OCI-M2 (cell line): Measurements from ENCODE around the gene EYS.

Experiments used
- DNase-seq: peaks from one replicate; lab custom pipeline; 2025; ENCODE audit not compliant: unreplicated experiment; lab: John Stamatoyannopoulos, UW

EYS gene

DNA sequence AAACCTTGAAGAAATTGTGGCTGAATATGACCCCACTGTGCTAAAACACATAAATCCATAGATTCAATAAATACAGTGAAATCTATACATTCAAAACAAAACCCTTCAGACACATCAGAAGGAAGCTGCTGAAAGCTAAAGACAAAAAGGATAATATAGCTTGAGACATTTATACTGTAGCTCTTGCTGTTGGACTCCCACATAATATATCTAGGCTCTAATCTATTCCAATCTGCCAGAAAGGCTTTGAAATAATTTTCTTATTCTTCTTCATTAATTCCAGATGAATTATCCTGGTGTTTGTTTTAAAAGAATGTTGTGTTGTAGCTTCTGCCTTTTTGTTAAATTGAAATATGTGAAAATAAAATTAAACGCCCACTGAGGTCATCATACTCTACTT lies 454.0 kb downstream of the EYS start:
- DNase-seq: no peak

GRCh38 chr6:65248101-65248610 lies 458.9 kb downstream of the EYS start:
- DNase-seq: no peak

DNA sequence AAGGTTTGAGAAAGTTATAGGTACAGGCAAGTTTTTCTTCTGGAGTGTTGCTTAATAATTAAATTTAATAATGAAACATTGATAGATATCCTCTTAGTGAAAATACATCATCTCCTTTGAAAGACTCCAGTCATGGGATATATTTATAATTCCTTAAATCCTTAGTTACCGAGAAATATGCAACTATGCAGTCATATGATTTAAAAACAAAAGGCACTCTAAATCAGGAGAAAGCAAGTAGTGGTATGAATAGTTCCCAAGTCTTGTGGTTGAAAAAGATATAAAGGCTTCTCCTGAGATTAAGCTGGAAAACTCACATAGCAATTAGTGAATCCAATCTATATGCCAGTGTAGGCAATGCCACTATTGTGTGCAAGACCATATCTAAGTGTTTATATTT lies 475.4 kb downstream of the EYS start:
- DNase-seq: no peak

- no peak for DNase-seq
Measured at GRCh38 chr6:65229825-65230224, 477.2 kb downstream of the EYS start.

DNA sequence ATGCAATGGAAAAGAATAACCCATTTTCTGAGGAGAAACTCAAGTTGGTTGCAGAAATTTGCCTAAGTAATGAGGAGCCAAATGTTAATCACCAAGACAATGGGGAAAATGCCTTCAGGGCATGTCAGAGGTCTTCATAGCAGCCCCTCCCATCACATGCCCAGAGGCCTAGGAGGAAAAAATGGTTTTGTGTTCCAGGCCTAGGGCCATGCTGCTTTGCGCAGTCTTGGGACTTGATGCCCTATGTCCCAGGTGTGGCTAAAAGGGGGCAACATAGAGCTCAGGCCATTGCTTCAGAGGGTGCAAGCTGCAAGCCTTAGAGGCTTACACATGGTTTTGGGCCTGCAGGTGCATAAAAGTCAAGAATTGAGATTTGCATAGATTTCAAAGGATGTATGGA lies 485.9 kb downstream of the EYS start:
- no peak for DNase-seq

- DNase-seq: no peak
Measured at GRCh38 chr6:65202738-65203137, 504.3 kb downstream of the EYS start.

GRCh38 chr6:65199683-65200082 lies 507.3 kb downstream of the EYS start:
- DNase-seq: no peak

- DNase-seq: no peak
Measured at GRCh38 chr6:65199121-65199520, 507.9 kb downstream of the EYS start.

DNA sequence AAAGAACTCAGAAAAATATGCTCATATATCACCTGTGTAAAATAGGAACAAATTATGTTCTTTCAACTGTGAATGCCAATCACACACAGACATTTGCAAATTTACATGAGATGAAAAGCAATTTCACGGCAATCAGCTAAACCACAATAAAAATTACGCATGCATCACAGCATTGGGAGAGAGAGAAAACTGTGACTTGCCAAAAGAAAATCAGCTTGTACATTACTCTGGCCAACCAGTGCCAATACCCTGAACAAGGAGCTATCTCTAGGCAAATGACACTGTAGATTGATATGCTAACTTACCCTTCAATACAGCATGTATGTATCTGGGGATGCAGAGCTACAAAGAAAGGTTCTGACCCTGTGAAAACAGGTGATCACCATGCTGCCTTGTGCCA lies 515.6 kb downstream of the EYS start:
- DNase-seq: no peak

- DNase-seq: no peak
Measured at GRCh38 chr6:65189236-65189881, 517.7 kb downstream of the EYS start.

GRCh38 chr6:65186826-65187225 lies 520.2 kb downstream of the EYS start:
- no peak for DNase-seq

GRCh38 chr6:65182681-65183080 lies 524.3 kb downstream of the EYS start:
- no peak for DNase-seq

GRCh38 chr6:65170273-65170672 lies 536.8 kb downstream of the EYS start:
- no peak for DNase-seq

DNA sequence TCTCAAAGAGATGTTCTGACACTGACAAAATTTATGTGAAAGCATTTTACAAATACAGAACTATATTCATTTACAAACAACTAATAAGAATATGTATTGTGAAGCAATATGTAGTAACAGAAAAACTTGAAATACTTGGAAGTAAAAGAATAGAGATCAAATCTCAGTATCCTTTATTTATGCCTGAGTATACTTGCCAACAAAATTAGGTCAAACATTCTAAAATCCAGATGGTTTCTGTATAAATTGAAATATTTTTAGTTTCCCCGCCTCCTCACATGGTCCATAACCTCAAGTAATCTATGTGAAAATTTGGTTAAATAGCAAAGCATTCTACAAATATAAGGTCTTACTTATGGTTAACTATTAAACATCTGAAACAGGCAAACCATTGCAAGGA lies 545.4 kb downstream of the EYS start:
- no peak for DNase-seq

GRCh38 chr6:65157025-65157424 lies 550.0 kb downstream of the EYS start:
- DNase-seq: no peak

DNA sequence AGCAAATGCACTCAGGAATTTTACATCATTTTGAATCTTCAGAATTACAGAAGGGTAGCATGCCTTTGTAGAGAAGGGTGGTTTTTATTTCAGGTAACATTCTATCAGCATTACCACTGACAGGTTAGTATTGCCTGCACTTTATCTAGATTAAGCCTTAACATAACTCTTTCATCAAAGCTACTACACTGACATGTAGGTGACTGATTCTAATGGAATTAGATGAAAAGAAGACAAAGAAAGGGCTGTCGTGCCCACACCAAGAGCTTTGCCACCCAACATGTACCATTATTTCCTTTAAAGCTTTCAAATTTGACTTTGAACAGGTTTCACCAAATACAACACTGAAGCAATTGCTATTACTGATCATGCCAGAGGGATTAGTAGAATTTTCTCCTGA lies 551.9 kb downstream of the EYS start:
- DNase-seq: no peak

DNA sequence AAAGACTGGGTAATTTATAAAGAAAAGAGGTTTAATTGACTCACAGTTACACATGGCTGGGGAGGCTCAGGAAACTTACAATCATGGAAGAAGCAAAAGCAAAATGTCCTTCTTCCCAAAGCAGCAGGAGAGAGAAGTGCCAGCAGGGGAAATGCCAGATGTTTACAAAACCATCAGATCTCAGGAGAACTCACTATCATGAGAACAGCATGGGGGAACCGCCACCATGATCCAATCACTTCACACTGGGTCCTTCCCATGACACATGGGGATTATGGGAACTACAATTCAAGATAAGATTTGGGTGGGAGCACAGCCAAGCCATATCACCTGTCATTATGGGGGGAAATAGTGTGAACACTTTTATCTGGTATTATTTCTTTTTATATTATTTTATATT lies 557.2 kb downstream of the EYS start:
- DNase-seq: no peak

- no peak for DNase-seq
Measured at GRCh38 chr6:65148839-65149238, 558.2 kb downstream of the EYS start.

GRCh38 chr6:65135567-65135966 lies 571.5 kb downstream of the EYS start:
- no peak for DNase-seq

GRCh38 chr6:65126667-65127066 lies 580.4 kb downstream of the EYS start:
- no peak for DNase-seq

GRCh38 chr6:65123521-65123920 lies 583.5 kb downstream of the EYS start:
- DNase-seq: no peak

DNA sequence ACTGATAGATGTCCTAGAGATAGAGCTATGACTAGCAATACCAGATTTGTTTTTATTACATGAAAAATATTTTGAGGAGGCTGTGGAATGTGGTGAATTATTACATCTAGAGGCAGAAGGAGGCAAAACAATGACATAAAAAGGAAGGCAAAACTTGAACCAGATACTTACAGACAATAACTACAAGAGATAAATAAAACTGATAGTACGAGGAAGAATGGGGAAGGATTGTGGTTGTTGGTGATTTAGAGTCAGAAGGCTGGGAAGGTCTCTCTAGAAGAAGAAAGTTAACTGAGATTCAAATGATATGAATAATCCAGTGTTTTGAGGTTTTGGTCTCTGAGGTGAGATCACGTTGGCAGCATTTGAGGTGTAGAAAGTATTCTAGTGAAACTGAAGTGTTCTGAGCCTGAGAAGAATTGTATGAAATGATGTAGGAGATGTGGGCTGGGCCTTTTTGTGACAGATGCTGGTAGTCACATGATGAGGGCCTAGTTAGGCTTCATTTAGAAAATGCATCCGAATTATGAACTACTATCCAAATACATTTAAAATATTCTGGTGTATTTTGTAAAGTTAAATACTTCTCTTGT lies 589.1 kb downstream of the EYS start:
- DNase-seq: no peak

- no peak for DNase-seq
Measured at GRCh38 chr6:65116326-65116725, 590.7 kb downstream of the EYS start.
